CD4-positive, alpha-beta T cell treated with Interleukin-10 for 1 hour (primary cell): ENCODE measurements around the gene RPL36.
A peak's percentile ranks its signal among the peaks of the same experiment; 100 is the strongest.
"Not testable (repeated sequence)": the region's sequence is repeated elsewhere in the genome, so short reads cannot be mapped to it uniquely, and the experiment has no call there.

ENCODE experiments used
- DNase-seq: peaks from one replicate; pipeline ENCODE4 v3.0.0-alpha.2; 2020

Gene RPL36

DNA sequence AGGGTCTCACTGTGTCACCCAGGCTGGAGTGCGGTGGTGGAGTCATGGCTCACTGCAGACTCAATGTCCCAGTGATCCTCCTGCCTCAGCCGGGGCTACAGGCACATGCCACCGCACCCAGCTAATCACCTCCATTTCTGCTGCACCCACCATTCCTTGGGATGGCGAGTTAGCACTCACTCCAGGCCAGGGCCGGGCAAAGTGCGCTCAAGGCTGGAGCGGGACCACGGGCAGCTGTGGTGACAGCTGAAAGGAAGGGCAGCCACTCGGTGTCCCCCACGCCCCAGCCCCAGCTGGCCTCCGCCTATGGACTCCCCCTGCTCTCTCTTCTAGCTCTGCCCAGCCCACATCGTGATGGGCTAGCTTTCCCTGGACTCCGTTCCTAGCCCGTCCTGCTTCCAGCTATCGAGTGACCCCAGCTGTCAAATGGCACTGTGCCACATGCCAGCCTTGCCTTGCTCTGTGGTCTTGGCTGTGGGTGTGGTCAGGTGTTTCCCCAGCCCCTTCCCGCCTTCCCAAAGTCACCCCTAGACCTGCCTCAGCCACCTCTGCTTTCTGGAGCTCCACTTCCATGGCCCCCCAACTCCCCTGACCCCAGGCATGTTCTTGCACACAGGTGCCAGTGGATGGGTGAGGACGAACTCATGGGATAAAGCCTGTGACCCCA is 13.9 kb upstream of the RPL36 start:
- DNase-seq: no peak

DNA sequence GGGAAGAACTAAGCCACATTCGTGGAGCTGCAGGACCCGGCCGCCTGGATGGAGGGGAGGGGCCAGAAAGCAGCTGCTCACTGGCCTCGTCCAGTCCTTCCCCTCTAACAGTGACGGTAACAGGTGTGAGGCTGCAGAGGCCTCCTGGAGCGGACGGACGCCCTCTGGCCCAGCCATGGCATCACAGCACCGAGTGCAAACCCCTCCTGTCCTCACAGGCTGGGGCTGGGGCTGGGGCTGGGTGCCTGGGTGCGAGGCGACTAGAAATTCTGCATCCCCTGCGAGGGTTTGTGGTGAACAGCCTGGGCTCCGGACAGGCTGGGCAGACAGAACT is 13.4 kb upstream of the RPL36 start:
- DNase-seq: no peak

DNA sequence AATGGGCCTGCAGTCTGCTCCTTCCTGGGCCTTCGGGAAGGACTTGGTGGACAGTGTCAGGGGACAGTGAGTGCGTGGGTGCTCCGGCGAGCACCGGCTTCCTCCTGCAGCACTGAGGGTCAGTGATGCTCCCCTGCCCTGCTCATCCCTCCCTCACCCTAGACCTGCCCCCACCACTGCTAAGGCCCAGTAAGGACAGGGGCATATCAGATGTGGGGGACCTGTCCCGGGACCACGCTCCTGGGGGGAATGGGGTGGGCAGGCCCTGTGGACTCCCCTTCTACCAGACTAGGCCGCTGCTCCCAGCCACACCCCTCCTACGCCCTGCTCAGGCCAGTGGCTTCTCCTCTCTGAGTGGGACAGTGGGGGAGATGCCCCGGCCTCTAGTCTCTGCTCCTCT is 13.0 kb upstream of the RPL36 start:
- no peak for DNase-seq

DNA sequence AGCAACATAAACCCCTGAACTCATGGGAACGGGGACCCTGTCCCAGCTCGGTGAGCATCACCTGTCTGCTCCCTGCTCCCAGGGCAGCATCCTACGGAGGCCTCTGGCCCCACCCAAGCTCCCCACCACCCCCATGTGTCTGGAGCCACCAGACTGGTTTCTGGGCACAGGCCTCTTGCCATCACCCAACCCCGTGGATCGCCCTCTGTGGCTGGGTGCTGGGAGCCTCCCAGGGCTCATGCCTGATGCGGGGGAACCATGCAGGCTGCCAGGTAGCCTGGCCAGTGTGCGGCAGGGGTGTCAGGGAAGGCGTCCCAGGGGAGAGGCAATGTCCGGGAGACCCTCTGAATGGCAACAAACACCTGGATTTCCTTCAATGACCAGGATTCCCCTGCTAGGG is 12.5 kb upstream of the RPL36 start:
- no peak for DNase-seq

DNA sequence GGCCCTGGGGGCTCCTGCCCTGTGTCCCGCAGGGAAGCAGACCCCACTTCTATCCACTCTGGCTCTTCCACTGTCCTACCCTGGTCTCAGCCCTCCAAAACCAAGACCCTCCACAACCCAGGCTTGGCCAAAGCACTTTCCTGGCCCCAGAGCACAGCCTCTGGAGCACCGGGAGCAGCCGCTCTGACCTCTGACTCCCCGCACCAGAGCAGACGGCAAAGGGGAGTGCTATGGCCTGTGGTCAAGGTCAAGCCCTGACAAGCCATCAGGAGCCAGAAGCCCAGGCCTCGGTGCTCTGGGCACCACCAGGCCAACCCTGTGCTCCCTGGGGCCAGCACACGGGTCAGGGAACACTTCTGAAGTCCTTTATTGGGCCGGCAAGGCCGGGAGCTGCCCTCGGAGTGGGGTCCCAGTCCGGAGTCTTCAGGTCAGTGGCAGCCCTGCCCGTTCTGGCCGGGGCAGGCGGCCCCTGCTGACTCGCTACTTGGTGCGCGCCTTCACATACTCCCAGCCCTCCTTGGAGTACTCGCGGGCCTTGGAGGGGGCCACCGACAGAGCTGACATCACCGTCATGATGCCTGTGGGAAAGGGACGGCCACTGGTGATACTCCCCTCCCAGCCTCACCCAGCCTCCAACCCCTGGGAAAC is 11.9 kb upstream of the RPL36 start:
- no peak for DNase-seq

DNA sequence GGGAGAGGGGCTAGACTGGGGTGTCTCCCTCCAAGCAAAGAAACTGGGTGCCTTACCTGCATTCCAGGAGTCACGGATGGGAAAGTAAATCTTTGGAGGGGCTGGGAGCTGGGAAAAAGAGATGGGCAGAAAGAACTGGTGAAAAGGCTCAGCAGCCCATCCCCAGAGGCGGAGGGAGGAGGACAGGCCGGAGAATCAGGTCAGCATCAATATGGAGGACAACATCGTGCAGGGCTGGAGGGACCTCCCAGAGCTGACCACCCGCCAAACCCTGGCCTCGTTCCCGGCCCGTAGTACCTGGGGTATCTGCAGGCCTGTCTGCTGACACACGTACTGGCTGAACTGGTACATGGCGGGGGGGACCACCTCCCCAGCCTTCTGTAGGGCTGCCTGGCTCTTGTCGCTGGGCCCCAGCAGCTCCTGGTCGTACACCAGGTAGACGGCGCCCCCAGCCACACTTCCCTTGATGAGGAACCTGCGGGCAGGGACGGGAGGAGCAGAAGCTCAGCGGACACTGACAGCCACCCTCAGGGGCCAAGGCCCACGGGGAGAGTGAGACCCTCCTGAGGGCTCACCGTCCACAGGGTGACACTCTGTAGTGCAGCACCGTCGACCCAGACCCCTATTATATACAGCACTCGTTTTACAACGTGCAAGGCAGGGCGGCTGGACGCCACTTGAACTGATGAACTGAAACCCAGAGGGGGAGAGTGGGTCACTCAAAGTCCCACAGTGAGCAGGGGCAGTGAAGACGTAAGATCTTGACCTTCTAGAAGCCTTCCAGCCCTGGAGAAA is 10.6 kb upstream of the RPL36 start:
- DNase-seq: no peak

DNA sequence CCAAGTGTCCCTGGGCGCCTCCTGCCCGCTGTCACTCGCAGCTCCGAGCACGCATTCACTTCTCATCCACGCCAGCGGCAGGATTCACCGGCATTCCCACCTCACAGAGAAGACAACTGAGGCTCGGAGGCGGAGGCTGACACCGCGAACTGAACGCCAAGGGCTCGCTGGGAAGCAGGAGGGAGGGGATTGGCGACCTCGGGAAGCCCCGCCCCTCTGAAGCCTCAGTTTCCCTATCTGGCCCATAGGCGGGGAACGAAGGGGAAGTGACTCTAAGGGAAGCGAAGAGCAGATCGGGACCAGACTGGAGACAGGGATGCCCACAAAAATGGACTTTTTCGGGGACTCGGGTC is 10.0 kb upstream of the RPL36 start:
- DNase-seq: no peak

DNA sequence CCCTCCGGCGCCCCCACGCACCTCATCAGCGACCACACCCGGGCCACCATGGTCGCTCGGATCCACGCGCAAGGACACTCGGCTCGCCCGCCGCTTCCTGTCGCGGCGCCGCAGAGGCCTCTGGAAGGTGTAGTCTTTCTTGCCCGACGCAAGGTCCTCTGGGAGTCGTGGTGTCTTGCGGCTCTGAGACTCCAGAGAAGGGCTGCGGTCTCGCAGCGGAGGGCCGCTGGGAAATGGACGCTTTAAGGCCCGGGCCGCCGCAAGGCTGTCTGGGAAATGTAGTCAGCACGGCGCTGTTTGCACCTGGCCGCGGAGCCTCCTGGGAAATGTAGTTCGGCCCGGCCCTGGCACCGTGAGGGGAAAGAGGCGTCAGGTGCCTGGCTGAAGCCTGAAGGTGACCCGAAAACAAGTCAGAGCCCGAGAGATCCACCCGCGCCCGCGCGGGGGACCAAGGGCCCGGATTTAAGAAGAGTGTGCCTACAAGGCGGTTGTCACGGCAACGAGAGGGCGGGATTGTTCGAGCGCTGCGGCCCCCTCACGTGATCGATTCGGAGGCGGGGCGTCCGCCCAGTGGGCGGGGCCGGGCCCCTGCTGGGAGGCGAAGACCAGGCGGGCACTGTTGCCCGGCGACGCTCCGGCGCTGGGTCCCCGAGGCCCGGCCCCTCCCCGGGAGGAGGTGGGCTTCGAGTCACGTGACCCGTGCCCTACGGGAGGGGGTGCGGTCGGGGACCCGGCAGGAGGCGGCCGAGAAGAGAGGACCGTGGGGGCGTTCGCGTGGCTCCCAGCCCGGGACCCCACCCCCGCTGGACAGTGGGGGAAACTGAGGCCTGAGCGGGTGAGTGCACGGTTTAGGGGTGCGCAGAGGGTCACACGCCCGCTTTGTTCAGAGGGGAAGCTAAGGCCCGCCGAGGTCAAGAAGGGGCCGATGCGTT is 9.4 kb upstream of the RPL36 start, which contains the start of the genes HSD11B1L and MICOS13:
Gene HSD11B1L (plus strand): TSS at position 591 of the 932 bp plus-strand sequence. CDS start 3,806 bp downstream, outside the sequence.
Gene MICOS13 (minus strand): TSS at position 80 of the 932 bp plus-strand sequence. CDS start 30 bp downstream, at position 50.
- DNase-seq: peak; percentile 99

DNA sequence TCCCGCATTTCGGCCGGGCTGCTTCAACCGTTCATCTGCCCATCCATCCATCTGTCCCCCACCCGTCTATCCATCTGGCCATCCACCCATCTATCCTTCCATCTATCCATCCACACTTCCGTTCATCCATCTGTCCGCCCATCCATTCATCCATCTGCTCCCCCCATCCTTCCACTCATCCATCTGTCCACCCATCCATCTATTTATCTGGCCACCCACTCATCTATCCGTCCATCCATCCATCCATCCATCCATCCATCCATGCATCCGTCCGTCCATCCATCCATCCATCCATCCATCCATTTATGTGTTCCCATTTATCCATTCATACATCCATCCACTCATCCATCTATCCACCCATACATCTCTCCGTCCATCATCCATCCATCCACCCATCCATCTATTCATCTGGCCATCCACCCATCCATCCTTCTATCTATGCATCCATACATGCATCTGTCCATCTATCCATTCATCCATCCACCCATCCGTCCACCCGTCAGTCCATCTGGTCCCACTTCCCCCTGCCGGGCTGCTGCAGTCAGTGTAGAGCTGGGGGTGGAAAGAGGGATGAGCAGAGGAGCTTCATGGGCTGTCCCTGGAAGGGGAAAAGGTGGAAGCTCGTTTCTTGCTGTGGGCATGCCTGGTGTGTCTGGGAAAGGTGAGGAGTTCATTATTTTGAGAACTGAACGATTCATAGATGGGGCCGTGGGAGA is 8.5 kb upstream of the RPL36 start:
- DNase-seq: no peak

DNA sequence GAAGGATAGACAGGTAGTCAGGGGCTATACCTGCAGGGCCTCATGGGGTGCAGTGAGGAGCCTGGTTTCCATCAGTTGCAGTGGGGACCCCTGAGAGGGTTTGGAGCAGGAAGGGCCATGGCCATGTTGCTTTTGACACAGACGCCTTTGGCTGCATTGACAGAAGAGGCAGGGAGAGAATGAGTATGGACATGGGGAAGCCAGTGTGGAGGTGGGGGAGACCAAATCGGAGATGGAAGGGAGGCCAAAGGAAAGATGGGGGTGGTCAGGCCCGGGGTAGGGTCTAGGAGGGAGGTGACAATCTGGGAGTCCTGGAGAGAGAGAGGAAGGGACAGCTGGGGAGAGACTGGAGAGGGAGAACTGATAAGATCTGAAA is 8.0 kb upstream of the RPL36 start:
- DNase-seq: no peak

DNA sequence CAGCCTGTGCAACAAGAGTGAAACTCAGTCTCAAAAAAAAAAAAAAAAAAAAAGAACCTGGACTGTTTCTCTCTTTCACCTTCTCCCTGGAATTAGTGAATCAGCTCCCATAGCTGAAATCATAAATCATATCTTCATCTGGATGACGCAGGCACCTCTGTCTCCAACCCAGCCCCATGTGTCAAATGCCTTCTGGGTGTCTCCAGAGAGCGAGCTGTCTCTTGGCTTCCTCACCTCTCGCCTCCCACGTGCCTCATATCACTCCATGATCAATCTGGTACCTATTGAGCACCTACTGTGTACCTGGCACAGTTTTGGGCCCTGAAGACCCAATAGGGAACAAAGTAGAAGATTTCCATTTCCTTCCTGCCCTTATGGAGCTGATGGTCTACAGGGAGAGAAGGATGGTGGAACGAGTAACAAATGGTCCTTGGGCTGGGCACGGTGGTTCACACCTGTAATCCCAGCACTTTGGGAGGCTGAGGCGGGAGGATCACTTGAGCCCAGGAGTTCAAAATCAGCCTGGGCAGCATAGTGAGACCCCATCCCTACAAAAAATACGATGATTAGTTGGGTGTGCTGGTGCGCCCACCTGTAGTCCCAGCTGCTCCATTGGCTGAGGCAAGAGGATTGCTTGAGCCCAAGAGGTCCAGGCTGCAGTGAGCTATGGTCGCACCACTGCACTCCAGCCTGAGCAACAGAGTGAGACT is 6.8 kb upstream of the RPL36 start:
- no peak for DNase-seq

DNA sequence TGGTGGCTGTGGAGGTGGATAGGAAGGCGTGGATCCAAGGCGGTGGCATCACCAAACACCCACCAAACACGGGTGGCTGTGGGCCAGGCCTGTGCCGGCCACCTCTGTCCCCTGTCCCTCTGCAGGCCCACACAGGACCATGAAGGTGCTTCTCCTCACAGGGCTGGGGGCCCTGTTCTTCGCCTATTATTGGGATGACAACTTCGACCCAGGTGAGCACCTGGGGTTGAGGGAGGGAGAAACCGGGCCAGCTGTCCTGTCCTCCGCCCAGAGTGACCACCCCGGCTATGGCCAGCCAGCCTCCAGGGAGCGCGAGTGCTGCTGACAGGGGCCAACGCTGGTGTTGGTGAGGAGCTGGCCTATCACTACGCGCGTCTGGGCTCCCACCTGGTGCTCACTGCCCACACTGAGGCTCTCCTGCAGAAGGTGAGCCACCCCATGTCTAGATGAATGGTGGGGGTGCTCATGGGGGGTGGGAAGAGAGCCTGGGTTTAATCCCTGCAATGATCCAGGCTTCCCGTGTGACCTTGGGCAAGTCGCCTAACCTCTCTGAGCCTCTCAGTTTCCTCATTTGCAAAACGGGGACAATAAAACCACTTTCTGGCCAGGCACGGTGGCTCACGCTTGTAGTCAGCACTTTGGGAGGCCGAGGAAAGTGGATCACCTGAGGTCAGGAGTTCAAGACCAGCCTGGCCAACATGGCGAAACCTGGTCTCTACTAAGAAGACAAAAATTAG is 5.2 kb upstream of the RPL36 start:
- no peak for DNase-seq

DNA sequence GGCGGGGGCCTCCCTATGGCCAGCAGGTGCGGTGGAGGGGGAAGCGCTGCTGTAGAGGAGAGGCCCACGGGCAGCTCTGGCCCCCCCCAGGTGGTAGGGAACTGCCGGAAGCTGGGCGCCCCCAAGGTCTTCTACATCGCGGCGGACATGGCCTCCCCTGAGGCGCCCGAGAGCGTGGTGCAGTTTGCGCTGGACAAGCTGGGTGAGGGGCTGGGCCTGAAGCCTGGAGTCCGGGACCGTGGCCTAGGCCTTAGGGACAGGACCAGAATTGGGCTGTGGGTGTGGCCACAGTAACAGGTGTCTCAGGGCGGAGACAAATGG is 3.8 kb upstream of the RPL36 start:
- DNase-seq: no peak

DNA sequence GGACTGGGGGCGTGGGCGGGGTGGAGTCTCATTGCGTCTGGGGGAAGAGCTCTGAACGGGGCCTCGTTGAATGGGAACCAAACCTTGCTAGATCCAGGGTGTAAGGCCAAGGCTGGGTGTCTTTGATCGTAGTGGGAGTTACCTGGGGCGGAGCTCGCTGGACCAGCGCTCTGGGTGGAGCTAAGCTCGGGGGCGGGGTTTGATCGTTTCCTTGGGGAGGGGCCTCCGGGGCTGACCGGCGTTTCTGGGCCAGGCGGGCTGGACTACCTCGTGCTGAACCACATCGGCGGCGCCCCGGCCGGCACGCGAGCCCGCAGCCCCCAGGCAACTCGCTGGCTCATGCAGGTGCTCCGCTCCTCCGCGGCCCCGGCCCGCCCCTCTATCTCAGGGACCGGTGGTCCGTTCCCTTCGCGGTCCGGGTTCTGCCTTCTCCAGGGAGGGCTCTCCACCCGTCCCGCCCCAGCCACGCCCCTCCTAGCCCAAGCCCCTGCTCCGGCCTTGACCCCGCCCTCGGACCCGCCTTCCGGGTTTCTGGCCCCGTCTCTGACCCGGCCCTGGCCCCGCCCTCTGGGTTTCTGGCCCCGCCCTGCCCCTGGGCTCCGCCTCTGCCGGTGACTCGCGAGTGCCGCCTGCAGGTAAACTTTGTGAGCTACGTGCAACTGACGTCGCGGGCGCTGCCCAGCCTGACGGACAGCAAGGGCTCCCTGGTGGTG is 3.3 kb upstream of the RPL36 start:
- peak; percentile 95 for DNase-seq

DNA sequence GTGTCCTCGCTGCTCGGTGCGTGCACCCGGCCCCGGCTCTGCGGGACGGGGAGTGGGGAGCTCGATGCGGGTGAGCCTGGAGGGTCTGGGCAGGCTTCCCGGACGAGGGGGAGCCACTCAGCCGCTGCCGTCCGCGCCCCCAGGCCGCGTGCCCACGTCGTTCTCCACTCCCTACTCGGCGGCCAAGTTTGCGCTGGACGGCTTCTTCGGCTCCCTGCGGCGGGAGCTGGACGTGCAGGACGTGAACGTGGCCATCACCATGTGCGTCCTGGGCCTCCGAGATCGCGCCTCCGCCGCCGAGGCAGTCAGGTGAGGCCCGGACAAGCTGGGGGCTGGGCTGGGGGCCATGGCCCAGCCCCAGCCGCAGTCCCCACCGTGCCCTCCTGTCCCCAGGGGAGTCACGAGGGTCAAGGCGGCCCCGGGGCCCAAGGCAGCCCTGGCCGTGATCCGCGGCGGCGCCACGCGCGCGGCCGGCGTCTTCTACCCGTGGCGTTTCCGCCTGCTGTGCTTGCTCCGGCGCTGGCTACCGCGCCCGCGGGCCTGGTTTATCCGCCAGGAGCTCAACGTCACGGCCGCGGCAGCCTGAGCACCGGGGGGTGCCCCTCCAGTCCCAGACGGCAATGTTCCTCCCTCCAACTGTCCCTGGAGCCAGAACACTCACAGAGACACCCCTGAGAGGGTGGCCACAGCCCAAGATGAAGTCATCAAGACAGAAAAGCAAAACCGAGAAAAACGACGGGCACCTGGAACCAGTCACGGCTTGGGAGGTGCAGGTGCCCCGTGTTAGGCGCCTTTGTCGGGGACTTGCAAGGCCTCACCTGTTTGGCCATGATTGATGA is 2.5 kb upstream of the RPL36 start:
- no peak for DNase-seq

DNA sequence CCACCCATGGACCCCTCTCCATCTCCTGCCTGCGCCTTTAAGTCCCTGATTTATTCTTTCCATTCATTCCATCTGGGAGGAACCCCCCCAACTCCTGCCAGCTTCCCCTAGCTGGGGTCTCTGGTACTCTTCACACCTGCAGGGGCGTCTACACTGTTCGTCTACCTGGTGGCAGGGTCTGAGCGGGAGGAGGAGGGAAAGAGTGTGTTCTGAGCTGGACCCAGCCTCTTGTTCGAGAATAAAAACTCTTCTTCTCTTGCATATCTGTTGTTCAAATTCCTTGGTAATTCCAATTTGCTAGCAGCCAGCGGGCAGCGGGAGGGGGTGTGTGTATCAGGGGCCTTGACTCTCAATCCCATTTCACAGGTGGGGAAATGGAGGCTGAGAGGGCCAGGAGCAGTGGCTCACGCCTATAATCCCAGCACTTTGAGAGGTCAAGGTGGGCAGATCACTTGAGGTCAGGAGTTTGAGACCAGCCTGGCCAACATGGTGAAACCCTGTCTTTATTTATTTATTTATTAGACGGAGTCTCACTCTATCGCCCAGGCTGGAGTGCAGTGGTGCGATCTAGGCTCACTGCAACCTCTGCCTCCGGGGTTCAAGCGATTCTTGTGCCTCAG is 1.7 kb upstream of the RPL36 start:
- not testable (repeated sequence) for DNase-seq

DNA sequence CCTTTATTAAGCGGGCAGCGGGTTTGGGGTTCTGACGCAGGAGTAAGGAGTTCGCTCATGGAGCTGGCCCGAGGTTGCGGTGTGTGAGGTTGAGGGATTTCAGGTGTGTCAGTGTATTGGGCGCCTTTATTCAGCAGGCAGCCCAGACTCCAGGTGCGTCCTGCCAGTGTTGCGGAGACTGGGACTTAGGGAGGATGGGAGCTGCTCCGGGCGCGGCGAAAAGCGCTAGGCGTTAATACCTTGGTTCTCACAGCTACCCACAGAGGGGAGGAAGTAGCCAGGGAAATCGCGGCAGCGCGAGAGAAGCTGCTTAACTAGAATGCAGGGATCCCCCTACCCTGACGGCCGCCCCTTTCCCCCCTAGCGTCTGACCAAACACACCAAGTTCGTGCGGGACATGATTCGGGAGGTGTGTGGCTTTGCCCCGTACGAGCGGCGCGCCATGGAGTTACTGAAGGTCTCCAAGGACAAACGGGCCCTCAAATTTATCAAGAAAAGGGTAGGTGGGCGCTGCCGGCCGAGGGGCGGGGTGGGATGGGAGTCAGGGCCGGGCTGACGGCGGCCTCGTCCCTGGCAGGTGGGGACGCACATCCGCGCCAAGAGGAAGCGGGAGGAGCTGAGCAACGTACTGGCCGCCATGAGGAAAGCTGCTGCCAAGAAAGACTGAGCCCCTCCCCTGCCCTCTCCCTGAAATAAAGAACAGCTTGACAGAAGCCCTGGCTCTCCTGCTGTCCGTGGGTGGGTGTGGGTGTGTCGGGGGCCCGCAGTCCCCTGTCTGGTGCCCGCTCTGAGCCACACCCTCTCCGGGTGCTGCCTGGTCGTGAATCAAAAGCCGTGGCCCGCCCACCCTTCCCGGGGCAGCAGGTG is 1.1 kb downstream of the RPL36 start:
- peak; percentile 43 for DNase-seq
